Stimulated activated CD4-positive, alpha-beta T cell treated with anti-CD3 and anti-CD28 coated beads, Interleukin-15, amount 100 ng/mL, for 24 hours (primary cell): Measurements from ENCODE around the gene DCHS2.

Source experiments
- DNase-seq: peaks from one replicate; pipeline ENCODE4 v3.0.0-alpha.2; 2020

Gene DCHS2

GRCh38 chr4:154491341-154492271 is at the start of gene DCHS2:
DCHS2 (minus strand) TSS chr4:154491799; CDS start chr4:154491355, 444 bp downstream.
- DNase-seq, result peak; percentile 48

GRCh38 chr4:154534296-154534695 is 42.7 kb upstream of the DCHS2 start:
- no peak for DNase-seq

- DNase-seq, result no peak
Observed at GRCh38 chr4:154529728-154530519, 38.3 kb upstream of the DCHS2 start.

- DNase-seq, result no peak
Observed at GRCh38 chr4:154528869-154529268, 37.3 kb upstream of the DCHS2 start.

- no peak for DNase-seq
Observed at GRCh38 chr4:154527308-154527707, 35.7 kb upstream of the DCHS2 start.

- DNase-seq, result no peak
Observed at GRCh38 chr4:154526151-154526550, 34.6 kb upstream of the DCHS2 start.

GRCh38 chr4:154521607-154522006 is 30.0 kb upstream of the DCHS2 start:
- DNase-seq, result no peak

- no peak for DNase-seq
Observed at GRCh38 chr4:154519214-154519613, 27.6 kb upstream of the DCHS2 start.

GRCh38 chr4:154517591-154517990 is 26.0 kb upstream of the DCHS2 start:
- no peak for DNase-seq

- DNase-seq, result no peak
Observed at GRCh38 chr4:154516318-154517029, 24.9 kb upstream of the DCHS2 start.

- no peak for DNase-seq
Observed at GRCh38 chr4:154511981-154512380, 20.4 kb upstream of the DCHS2 start.

- DNase-seq, result no peak
Observed at GRCh38 chr4:154511548-154511947, 19.9 kb upstream of the DCHS2 start.

- no peak for DNase-seq
Observed at GRCh38 chr4:154507156-154507555, 15.6 kb upstream of the DCHS2 start.

- no peak for DNase-seq
Observed at GRCh38 chr4:154506253-154506652, 14.7 kb upstream of the DCHS2 start.

- DNase-seq, result no peak
Observed at GRCh38 chr4:154503598-154503997, 12.0 kb upstream of the DCHS2 start.

GRCh38 chr4:154502111-154502510 is 10.5 kb upstream of the DCHS2 start:
- DNase-seq, result no peak

- no peak for DNase-seq
Observed at GRCh38 chr4:154497889-154498288, 6.3 kb upstream of the DCHS2 start.

GRCh38 chr4:154495867-154496266 is 4.3 kb upstream of the DCHS2 start:
- no peak for DNase-seq

GRCh38 chr4:154492288-154492687 is 689 bp upstream of the DCHS2 start:
- no peak for DNase-seq

- peak; percentile 49 for DNase-seq
Observed at GRCh38 chr4:154490583-154491340, 837 bp downstream of the DCHS2 start.

- DNase-seq, result peak; percentile 24
Observed at GRCh38 chr4:154490234-154490582, 1.4 kb downstream of the DCHS2 start.

- DNase-seq, result no peak
Observed at GRCh38 chr4:154489558-154490233, 1.9 kb downstream of the DCHS2 start.
